Nephron progenitor cell (in vitro differentiated cells): ENCODE measurements around the gene ZNF8.

Experiments
- DNase-seq: peaks from one replicate; pipeline ENCODE4 v3.0.0; 2021
- H3K27ac Mint-ChIP-seq: 2 replicates; pipeline ENCODE4 v1.8.0; 2021; ENCODE audit warnings: mild to moderate bottlenecking, moderate library complexity, mixed read lengths
- H3K27me3 Mint-ChIP-seq: 2 replicates; pipeline ENCODE4 v1.8.0; 2021; ENCODE audit warnings: mild to moderate bottlenecking, low read depth, mixed read lengths; ENCODE audit not compliant: poor library complexity
- H3K36me3 Mint-ChIP-seq: 2 replicates; pipeline ENCODE4 v1.8.0; 2021; ENCODE audit warnings: low read depth, mixed read lengths
- H3K4me1 Mint-ChIP-seq: 2 replicates; pipeline ENCODE4 v1.8.0; 2021; ENCODE audit warnings: mixed read lengths
- H3K4me3 Mint-ChIP-seq: 2 replicates; pipeline ENCODE4 v1.8.0; 2021; ENCODE audit warnings: mild to moderate bottlenecking, moderate library complexity, mixed read lengths
- H3K9me3 Mint-ChIP-seq: 2 replicates; pipeline ENCODE4 v1.8.0; 2021; ENCODE audit warnings: mild to moderate bottlenecking, moderate library complexity, mixed read lengths
- TF ChIP-seq, protein P1 (sequence below): fragments of 200-600 bp; sonication (generic); IDR thresholded peaks from 2 replicates; pipeline ENCODE4 v1.5.0; 2021; ENCODE audit warnings: antibody characterized with exemption

ZNF8 gene

DNA sequence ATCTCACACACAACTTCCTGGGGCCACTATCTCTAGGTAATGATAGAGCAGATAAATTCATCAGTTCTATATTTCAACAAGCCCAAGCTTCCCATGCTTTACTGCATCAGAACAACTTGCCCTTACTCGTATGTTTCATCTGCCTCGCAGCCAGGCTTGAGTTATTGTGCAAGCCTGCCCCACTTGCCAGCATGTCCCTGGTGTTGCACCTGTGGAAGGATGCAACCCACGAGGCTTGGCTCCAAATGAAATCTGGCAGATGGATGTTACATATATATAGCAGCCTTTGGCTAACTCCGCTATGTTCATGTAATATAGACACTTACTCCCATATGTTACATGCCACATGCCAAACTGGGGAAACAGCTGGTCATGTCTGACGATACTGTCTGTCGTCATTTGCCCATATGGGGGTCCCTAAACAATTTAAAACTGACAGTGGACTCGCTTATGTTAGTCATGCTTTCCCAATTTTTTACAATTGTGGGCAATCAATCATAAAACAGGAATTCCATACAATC lies 32.6 kb downstream of the ZNF8 start:
- peaks cover 2% of the 10 kb centered on the region for H3K4me1 Mint-ChIP-seq
- peaks cover 99% of the 10 kb centered on the region for H3K36me3 Mint-ChIP-seq
- H3K4me3 Mint-ChIP-seq = no peak overlapping the region

DNA sequence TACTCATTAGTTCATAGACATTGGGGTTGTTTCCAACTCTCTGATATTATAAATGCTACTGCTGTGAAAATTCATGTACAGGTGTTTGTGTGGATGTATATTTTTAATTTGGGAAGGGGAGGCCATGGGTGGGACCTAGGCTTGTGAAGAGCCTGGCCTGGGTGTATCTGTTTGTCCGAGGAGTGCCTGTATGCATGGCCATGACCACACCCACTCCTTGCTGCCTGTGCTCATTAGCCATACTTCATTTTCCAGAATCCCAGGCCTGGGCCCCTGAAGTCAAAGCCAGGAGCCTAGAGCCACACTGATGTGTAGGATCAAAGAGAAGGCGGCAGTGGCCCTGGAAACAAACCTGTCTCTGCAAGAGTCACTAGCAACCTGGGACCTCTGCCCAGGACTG lies 36.8 kb downstream of the ZNF8 start:
- Mint-ChIP-seq H3K4me1 (no peaks in the 10 kb centered on the region), H3K4me3 (no peak overlapping the region), H3K36me3 (peaks cover 64% of the 10 kb centered on the region), H3K27me3 (no peaks in the 10 kb centered on the region), H3K27ac (no peak overlapping the region), H3K9me3 (no peaks in the 10 kb centered on the region)
- DNase-seq = no peak
- TF ChIP-seq, protein P1, sequence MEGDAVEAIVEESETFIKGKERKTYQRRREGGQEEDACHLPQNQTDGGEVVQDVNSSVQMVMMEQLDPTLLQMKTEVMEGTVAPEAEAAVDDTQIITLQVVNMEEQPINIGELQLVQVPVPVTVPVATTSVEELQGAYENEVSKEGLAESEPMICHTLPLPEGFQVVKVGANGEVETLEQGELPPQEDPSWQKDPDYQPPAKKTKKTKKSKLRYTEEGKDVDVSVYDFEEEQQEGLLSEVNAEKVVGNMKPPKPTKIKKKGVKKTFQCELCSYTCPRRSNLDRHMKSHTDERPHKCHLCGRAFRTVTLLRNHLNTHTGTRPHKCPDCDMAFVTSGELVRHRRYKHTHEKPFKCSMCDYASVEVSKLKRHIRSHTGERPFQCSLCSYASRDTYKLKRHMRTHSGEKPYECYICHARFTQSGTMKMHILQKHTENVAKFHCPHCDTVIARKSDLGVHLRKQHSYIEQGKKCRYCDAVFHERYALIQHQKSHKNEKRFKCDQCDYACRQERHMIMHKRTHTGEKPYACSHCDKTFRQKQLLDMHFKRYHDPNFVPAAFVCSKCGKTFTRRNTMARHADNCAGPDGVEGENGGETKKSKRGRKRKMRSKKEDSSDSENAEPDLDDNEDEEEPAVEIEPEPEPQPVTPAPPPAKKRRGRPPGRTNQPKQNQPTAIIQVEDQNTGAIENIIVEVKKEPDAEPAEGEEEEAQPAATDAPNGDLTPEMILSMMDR = no peak

More for the DNA sequence above, 32.6 kb downstream of the ZNF8 start:
- Mint-ChIP-seq H3K27ac (no peak overlapping the region), H3K9me3 (no peaks in the 10 kb centered on the region), H3K27me3 (no peaks in the 10 kb centered on the region)
- TF ChIP-seq, protein P1 = no peak
- DNase-seq = no peak

DNA sequence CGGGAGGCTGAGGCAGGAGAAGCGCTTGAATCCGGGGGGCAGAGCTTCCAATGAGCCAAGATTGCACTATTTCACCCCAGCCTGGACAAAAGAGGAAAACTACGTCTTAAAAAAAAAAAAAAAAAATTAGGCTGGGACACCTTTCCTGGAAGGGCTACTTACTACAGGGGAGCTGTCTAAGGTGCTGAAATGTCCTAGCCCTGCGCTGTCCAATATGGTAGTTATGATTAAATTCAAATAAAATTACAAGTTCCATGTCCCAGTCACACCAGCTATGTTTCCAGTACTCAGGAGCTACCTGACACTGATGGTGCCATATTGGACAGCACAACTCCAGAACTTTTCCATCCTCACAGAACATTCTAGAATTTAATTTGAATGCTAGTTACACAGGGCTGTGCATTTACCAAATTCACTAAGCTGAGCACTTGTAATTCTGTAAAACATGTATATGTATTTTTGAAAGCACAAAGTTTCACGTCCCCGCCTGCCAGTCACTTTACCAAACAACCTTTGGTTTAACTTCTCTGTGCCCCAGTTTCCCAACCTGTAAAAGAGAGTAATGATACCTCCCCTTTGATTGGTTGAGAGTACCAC lies 38.8 kb downstream of the ZNF8 start:
- Mint-ChIP-seq H3K27ac (no peak overlapping the region), H3K4me3 (no peak overlapping the region), H3K36me3 (peaks cover 48% of the 10 kb centered on the region), H3K9me3 (no peaks in the 10 kb centered on the region), H3K4me1 (no peaks in the 10 kb centered on the region), H3K27me3 (no peaks in the 10 kb centered on the region)
- peak; percentile 56 for DNase-seq
- TF ChIP-seq, protein P1 = no peak

DNA sequence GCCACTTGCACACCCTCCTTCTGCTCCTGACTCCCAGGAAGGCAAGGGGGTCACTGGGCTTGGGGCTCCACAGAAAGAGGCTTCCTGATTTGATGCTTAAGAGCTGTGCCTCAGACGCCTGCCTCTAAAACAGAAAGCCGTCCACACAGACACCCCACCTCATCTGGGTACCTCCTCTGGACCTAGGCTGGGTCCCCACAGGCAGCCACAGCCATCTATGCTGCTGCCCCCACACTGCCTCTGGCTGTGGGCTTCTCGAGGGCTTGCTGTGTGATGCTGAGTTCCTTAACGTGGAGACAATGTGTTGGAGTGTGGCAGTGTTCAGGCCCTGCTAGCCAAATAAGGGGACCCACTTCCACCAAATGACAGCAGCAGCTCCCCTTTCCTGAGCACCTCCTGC lies 39.5 kb downstream of the ZNF8 start:
- Mint-ChIP-seq H3K27ac (no peak overlapping the region), H3K27me3 (no peaks in the 10 kb centered on the region), H3K9me3 (no peaks in the 10 kb centered on the region), H3K4me3 (no peak overlapping the region), H3K4me1 (no peaks in the 10 kb centered on the region), H3K36me3 (peaks cover 46% of the 10 kb centered on the region)
- DNase-seq = no peak
- TF ChIP-seq, protein P1 = no peak

- H3K27ac Mint-ChIP-seq = no peak overlapping the region
- H3K4me1 Mint-ChIP-seq = no peaks in the 10 kb centered on the region
- H3K9me3 Mint-ChIP-seq = no peaks in the 10 kb centered on the region
- H3K4me3 Mint-ChIP-seq = no peak overlapping the region
- no peak for DNase-seq
- TF ChIP-seq, protein P1 = no peak
- H3K36me3 Mint-ChIP-seq = peaks cover 40% of the 10 kb centered on the region
- H3K27me3 Mint-ChIP-seq = no peaks in the 10 kb centered on the region
Measured at GRCh38 chr19:58319241-58319640, 40.5 kb downstream of the ZNF8 start.

GRCh38 chr19:58325311-58326022 lies 46.7 kb downstream of the ZNF8 start:
- TF ChIP-seq, protein P1 = no peak
- no peak for DNase-seq
- peaks cover 13% of the 10 kb centered on the region for H3K36me3 Mint-ChIP-seq
- no peak overlapping the region for H3K4me3 Mint-ChIP-seq
- H3K27me3 Mint-ChIP-seq = no peaks in the 10 kb centered on the region
- H3K4me1 Mint-ChIP-seq = peaks cover 14% of the 10 kb centered on the region
- H3K9me3 Mint-ChIP-seq = no peaks in the 10 kb centered on the region
- no peak overlapping the region for H3K27ac Mint-ChIP-seq
